ENCODE measurements around the gene CSRNP2. TPM values are rescaled to one million over a fixed set of nuclear protein-coding genes. Genes with fewer than 3 reads are reported as not detected.
A peak's percentile ranks its signal among the peaks of the same experiment; 100 is the strongest.

The CSRNP2 gene
- total RNA-seq, 1 donor from 2014 or later: 112 TPM

- no peak for DNase-seq (ENCODE audit: low spot score)
- H3K36me3 Mint-ChIP-seq (ENCODE audit: low read depth, unreplicated experiment): no peaks in the 10 kb centered on the region
- no peak for TF ChIP-seq CTCF (IDR thresholded peaks at IDR 0.05; ENCODE audit: unreplicated experiment)
- H3K9me3 Mint-ChIP-seq (ENCODE audit: unreplicated experiment): no peaks in the 10 kb centered on the region
- H3K27ac Mint-ChIP-seq (ENCODE audit: unreplicated experiment): no peak overlapping the region
- H3K27me3 Mint-ChIP-seq (ENCODE audit: unreplicated experiment): peaks cover 4% of the 10 kb centered on the region
- no peaks in the 10 kb centered on the region for H3K4me1 Mint-ChIP-seq (ENCODE audit: unreplicated experiment)
- no peak overlapping the region for H3K4me3 Mint-ChIP-seq (ENCODE audit: unreplicated experiment)
Measured at GRCh38 chr12:51033457-51034089, 49.8 kb downstream of the CSRNP2 start.

GRCh38 chr12:51033048-51033447, 50.3 kb downstream of the CSRNP2 start:
- H3K27ac Mint-ChIP-seq (ENCODE audit: unreplicated experiment): no peak overlapping the region
- DNase-seq (ENCODE audit: low spot score): no peak
- H3K36me3 Mint-ChIP-seq (ENCODE audit: low read depth, unreplicated experiment): no peaks in the 10 kb centered on the region
- peaks cover 4% of the 10 kb centered on the region for H3K27me3 Mint-ChIP-seq (ENCODE audit: unreplicated experiment)
- TF ChIP-seq CTCF (IDR thresholded peaks at IDR 0.05; ENCODE audit: unreplicated experiment): no peak
- no peaks in the 10 kb centered on the region for H3K9me3 Mint-ChIP-seq (ENCODE audit: unreplicated experiment)
- no peak overlapping the region for H3K4me3 Mint-ChIP-seq (ENCODE audit: unreplicated experiment)
- no peaks in the 10 kb centered on the region for H3K4me1 Mint-ChIP-seq (ENCODE audit: unreplicated experiment)

- DNase-seq (ENCODE audit: low spot score): no peak
- H3K4me3 Mint-ChIP-seq (ENCODE audit: unreplicated experiment): no peak overlapping the region
- no peak for TF ChIP-seq CTCF (IDR thresholded peaks at IDR 0.05; ENCODE audit: unreplicated experiment)
- H3K27me3 Mint-ChIP-seq (ENCODE audit: unreplicated experiment): peaks cover 4% of the 10 kb centered on the region
- H3K36me3 Mint-ChIP-seq (ENCODE audit: low read depth, unreplicated experiment): no peaks in the 10 kb centered on the region
- no peak overlapping the region for H3K27ac Mint-ChIP-seq (ENCODE audit: unreplicated experiment)
- no peaks in the 10 kb centered on the region for H3K9me3 Mint-ChIP-seq (ENCODE audit: unreplicated experiment)
- H3K4me1 Mint-ChIP-seq (ENCODE audit: unreplicated experiment): peaks cover 18% of the 10 kb centered on the region
Measured at GRCh38 chr12:51028813-51029150, 54.6 kb downstream of the CSRNP2 start.

GRCh38 chr12:51028126-51028812, 55.1 kb downstream of the CSRNP2 start:
- Mint-ChIP-seq H3K27ac (ENCODE audit: unreplicated experiment) (no peak overlapping the region), H3K4me1 (ENCODE audit: unreplicated experiment) (peaks cover 21% of the 10 kb centered on the region), H3K9me3 (ENCODE audit: unreplicated experiment) (no peaks in the 10 kb centered on the region), H3K27me3 (ENCODE audit: unreplicated experiment) (peaks cover 4% of the 10 kb centered on the region), H3K4me3 (ENCODE audit: unreplicated experiment) (no peak overlapping the region), H3K36me3 (ENCODE audit: low read depth, unreplicated experiment) (no peaks in the 10 kb centered on the region)
- no peak for DNase-seq (ENCODE audit: low spot score)
- no peak for TF ChIP-seq CTCF (IDR thresholded peaks at IDR 0.05; ENCODE audit: unreplicated experiment)

- Mint-ChIP-seq H3K27ac (ENCODE audit: unreplicated experiment) (no peak overlapping the region), H3K36me3 (ENCODE audit: low read depth, unreplicated experiment) (no peaks in the 10 kb centered on the region), H3K4me3 (ENCODE audit: unreplicated experiment) (peak overlapping the region; percentile 48), H3K9me3 (ENCODE audit: unreplicated experiment) (no peaks in the 10 kb centered on the region), H3K27me3 (ENCODE audit: unreplicated experiment) (peaks cover 4% of the 10 kb centered on the region), H3K4me1 (ENCODE audit: unreplicated experiment) (peaks cover 21% of the 10 kb centered on the region)
- TF ChIP-seq CTCF (IDR thresholded peaks at IDR 0.05; ENCODE audit: unreplicated experiment): no peak
- no peak for DNase-seq (ENCODE audit: low spot score)
Measured at GRCh38 chr12:51027342-51027835, 56.0 kb downstream of the CSRNP2 start.
